Activated CD8-positive, alpha-beta memory T cell treated with anti-CD3 and anti-CD28 coated beads for 1 hour (primary cell): Measurements from ENCODE around the gene TANK.

Experiments used
- DNase-seq, 2 donors: peaks; one replicate each; pipeline ENCODE4 v3.0.0-alpha.2; 2020; ENCODE audit warnings: low read depth in 1 of 2; ENCODE audit errors: extremely low read depth in 1 of 2

Gene TANK

DNA sequence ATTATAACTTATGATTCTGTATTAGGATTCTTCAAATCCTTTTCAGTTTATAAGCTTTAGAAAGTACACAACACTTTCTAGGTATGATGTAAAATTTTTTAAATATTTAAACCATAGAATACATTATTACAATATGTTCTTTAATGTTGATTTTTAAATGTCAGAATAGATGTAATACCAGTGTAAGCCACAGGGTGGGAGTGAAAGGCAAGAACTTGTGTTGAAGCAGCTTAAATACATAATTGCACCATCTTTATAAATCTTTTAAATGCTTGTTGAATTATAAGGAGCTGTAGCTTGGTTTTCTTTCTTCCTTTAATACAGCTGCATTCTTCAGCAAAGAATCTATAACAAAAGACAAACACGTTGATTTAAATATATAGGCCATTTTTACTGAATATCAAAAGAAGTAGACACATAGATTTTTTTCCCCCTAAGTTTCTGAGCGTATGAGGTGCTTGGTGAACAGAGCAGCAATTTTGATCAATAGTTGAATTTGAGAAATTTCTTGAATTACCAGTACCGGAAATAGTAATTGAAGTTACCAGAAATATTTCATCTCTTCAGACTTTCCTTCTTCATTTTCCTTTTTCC lies 63.0 kb downstream of the TANK start:
- DNase-seq = no peak

DNA sequence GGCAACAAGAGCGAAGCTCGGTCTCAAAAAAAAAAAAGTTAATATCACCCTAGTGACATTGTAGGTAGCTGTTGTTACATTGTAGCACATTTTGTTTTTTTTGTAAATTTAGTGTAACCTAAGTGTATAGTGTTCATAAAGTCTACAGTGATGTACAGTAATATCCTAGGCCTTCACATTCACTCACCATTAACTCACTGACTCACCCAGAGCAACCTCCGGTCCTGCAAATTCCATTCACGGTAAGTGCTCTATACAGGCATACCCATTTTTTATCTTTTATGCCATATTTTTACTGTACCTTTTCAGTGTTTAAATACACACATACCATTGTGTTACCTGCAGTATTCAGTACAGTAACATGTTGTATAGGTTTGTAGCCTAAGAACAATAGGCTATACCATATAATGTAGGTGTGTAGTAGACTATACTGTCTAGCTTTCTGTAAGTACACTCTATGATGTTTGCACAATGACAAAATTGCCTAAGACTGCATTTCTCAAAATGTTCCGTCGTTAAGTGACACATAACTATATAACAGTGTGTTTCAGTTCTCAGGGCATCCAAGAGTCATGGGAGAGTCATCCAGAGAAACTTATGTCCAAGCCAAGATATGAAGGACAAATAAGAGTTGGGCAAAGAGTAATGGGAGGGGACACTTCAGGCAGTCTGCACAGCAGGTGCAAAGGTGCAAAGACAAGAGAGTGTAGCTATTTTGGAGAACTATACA lies 68.4 kb downstream of the TANK start:
- no peak for DNase-seq

DNA sequence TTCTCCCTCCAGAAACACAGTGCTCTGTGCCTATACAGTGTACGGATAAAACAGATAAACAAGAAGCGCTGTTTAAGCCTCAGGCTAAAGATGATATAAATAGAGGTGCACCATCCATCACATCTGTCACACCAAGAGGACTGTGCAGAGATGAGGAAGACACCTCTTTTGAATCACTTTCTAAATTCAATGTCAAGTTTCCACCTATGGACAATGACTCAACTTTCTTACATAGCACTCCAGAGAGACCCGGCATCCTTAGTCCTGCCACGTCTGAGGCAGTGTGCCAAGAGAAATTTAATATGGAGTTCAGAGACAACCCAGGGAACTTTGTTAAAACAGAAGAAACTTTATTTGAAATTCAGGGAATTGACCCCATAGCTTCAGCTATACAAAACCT lies 70.7 kb downstream of the TANK start:
- DNase-seq = no peak

DNA sequence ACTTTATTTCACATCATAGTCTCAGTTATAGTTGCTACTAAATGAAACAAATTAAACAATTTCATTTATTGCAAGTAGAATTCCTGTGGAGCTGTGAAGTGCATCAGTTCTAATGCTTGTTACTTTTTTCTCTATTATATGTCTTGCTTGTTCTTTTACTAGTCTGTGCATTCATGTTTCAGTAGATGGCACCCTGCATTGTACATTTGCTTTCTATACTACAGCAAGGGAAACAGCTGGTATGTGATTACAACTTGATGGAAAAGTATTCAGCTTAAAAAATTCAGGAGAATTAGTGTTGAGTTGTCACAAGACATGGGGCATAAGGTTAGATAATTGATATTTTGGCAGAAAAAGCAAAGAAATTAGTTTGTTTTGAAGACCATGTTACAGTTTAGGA lies 72.3 kb downstream of the TANK start:
- no peak for DNase-seq

DNA sequence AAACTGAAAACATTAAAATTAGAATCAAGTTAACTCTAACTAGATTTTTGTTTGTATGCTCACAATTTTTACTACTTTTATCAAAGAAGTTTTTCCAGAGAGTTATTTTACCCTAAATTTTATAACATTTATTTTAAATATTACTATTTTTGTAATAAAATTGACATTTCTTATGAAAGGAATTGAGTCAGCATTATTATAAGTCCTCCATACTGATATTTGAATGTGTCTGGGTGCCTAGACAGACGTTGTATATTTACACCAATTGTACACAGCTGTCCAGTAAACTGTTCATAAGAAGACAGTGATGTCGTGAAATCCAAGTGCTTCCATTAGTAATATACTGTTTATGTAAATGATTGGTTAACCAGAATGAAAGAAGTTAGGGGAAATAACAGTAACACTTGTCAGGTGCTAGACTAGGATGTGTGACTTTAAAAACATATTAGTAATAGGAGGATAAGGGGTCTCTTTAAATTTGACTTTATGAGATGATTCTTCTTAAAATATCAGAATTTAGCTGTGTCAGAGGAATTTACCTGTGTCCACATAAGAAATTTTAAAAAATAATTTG lies 73.7 kb downstream of the TANK start:
- no peak for DNase-seq

DNA sequence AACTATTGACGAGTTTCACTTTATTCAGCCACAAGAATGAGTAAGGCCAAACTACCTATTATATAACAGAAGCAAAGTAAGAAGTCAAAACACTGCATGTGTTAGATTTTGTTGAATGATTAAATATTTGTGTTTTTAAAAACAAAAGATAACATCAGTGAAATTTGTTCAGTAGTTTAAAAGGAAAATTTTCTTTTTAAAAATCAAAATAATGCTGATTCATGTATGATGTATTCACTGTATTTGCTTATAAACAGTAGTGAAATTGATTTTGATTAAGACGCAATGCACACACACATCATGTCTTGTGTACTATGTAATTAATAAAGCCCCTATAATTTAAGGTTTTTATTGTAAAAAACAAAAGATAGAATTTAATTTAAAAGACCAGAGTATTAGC lies 74.4 kb downstream of the TANK start:
- no peak for DNase-seq

DNA sequence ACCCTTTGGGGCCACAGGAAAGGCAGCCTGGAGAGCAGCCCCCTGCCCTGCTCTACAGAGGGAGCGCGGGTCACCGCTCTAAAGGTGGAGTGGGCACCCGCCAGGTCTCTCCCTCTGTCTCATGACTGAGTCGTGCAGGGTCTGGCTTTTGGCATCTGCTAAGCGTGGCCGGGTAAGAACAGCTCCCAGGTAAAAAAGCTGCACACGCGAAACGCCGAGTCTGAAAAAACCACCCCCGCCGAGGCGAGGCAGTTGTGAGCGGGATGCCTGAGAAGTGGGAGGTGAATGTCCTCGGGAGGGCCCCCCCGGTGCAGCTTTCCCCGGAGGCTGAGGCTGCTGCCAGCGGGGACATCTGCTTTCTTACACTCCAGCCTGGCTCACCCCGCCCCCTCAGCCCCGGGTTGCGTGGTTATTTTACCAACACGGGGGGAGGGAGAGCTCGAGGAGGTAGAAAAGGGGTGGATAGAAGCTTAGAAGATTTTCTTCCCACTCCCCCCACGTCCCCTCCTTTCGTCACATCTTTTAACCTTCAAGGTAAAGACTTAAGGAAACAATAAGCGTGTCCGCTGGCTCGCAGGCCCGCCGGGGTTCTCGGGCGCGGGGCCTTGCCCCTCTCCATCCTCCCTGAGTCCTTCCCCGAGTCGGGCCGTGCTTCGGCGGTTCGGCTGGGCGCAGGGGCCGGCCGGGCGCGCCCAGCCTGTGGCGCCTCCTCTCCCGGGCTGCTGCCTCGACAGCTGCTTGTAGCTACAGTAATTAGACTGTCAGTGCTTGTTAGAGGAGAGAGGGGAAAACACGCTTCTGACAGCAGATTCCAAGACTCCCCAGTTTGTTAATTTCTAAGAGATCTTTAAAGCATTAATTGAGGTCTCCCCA lies 77.4 kb downstream of the TANK start:
- no peak for DNase-seq

DNA sequence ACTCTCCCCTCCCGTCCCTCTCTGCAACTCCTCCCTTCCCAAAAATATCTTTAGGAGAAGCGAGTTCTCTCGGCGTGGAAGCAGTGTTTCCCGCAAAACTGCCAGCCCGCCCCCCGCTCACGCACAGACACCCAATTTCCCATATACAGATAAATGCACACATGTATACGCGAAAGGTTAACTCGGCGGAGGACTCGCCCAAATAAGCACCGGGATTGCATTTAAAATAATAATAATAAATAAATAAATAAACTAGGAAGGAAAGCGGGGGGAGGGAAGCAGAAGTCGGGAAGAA lies 78.0 kb downstream of the TANK start:
- no peak for DNase-seq

DNA sequence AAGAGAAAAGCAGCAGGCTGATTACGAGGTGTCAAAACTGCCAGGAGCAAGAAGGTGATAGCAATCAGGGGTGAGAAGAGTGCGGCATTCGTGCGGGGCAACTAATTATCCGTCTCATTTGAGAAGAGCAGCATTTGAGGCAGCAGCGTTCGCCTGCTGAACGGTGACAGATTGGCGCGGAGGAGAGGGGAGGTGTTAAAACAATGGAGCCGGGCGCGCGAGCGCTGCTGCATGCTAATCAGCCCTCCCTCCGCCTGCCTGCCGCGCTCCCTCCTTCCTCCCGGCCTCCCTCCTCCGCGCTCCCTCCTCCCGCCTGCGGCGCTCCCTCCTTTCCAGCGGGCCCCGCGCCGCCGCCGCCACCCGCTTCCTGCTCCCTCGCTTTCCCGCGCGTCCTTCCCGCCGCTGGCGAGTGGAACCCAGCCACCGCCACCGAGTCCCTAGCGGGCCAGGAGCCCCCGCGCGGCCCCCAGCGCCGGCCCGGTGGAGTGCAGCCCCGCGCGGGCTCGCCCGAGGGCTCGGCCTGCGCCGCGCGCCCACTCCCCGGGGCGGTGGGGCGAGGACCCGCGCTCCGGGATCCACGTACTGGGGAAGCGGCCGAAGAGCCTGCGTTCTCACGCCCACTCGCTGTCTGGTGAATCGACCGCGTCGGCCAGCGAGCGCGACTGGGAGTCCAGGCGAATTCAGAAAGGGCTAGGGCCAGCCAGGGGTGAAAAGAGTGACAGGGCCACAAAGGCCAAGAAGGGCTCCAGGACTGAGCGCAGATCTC lies 78.5 kb downstream of the TANK start:
- DNase-seq = peak in 1 of 2 donors; percentile 35

DNA sequence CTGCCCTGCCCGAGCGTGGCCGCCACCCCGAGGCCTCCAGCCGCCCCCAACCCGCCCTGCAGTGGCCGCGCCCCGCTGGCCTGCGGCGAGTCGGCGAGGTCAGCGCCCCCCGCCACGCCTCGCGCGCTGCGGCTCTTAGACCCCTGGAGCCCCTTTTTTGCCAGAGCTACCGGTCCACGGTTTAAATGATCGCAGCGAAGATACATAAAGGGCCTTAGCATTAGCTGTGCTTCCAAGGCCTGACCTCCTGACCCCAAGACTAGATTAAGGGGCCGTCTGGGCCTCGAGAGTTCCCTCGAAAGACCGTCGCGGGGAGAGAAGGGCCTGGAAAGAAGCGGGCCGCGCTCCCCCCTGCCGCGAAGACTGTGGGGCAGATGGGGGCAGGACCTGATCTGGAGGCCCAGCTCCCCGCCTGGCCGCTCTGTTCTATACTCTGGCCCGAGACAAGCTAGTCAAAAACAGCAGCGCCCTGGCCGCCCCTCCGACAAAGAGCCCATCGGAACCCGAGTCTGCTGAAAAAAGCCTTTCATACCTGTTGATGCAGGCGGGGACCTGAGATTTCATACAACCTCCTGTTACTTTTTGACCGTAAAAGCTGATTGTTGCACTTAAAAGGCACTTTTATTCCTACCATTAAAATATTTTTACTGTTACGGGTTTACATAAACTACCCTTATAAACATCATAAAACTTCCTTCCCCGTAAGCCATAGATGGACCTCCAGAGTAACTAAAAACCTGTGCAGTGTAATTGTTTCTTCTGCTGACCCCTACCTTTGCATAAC lies 79.3 kb downstream of the TANK start:
- DNase-seq = no peak

DNA sequence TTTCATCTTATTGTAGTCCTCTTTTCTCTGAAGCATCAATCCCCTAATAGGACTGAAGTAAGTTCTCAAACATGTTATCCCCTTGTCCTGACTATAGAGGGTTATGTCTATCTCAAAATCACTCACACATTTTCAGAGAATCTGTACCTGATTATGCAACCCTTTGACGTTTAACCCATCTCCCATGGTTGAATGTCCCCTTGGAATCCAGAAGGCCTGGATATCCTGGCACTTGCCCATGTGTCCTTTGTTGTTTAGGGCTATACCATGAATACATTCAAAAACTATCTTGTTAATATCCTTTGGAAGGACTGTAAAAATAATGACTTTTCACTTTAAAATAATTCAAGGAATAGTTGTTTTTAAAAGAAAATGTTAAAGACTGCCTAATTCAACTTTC lies 81.7 kb downstream of the TANK start:
- DNase-seq = no peak

DNA sequence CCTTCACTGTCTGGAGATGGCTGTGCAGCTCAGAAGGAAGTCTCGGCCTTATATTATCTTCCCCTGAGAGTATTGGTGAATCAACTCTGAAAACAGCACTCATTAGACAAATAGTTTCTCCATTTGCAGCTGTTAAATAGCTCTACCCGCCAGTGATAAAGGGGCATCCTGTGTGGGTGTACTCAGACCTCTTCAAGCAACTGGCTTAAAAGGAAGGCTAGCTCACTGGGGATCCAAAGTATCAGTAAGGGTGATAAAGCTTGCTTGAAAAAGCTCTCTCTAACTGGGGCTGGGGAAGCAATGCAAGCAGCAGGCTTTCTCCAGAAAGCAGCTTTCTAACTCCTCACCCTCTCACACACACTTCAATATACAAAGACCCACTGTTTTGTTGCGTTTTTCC lies 83.1 kb downstream of the TANK start:
- no peak for DNase-seq

DNA sequence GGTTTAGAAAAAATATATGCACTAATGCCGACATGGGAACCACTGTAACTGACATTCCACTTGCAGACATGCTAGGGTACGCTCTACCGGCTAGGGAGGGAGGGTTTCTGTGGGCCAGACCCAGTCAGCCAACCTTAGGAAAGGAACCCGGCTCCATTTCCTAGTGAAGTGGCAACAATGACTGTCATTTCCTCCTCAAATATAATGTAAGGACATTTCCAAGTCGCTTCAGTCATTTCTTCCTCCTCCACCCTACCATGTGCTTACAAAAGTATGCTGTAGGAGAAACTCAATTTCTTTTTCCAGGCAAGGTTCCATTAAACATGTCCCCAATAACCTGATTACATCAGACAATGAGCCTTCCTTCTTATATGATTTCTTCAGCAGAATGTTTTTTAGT lies 83.7 kb downstream of the TANK start:
- DNase-seq = no peak

DNA sequence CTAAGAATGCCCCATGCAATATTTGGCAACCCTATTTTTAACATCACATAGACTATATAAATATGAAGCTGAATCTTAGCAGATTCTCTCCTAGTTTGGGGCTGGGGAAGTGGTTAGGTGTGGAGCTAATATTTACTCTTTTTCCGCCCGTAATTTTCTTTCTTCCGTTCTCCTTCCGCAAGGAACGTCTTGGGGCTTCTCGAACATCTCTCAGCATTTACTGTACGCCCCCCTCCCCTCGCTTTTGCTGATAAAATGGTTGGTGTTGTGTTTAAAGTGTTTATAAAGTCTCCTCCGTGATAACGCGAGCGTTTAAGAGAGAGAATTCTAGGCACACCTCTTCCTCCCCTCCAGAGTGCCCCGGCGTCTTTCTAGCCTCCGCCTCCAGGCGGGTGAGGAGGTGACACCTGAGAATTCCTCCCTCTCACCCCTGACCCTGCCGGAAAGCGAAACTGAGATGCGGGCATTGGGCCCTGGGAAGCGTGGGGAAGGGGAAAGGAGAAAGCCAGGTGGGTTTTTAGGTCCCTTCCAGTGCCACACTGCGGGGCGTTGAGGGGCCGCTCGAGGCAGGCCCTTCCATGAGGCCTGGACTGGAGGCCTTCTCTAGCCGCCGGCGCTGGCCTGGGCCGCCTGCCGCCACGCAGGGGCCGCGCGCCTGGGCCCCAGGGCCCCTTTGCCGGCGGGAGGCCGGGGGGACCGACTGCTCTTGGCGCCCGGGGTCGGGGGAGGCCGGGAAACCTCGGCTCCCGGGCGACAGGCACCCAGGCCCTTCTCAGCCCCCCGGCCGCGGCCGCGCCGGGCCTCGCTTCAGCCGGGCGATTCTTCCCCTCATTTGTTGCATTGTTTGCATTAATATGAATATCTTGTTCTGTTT lies 84.4 kb downstream of the TANK start:
- peak in 1 of 2 donors; percentile 29 for DNase-seq

DNA sequence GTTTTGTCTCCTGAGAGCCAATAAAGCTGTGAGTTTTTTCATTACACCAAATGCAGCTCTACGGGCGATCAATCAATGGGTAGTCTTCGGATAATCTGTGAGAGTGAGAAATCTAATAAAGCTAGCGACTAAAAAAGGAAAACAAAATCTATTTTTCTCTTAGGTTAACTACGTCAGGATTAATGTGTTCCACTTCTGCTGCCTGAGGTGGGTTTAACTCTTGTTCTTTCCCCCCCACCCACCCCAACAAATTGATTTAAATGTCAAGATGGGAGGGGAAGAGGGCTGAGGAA lies 85.0 kb downstream of the TANK start:
- DNase-seq = no peak

DNA sequence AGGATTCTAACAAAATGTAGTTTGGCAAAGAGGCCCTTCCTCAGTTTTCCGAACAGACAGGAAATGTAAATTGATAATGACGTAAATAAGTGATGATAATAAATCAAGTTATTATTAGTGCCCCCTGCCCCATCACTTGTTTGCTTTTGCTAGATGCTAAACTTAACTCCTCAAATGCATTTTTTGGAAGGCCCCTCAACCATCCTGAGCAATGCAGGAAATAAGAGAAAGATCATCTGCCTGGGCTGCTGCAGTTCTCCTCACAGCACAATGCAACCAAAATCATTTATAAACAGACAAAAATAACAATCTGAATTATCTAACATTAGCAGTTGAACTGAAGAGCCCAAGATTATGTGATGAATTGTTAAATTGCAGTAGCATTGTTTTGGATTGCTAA lies 85.4 kb downstream of the TANK start:
- no peak for DNase-seq

DNA sequence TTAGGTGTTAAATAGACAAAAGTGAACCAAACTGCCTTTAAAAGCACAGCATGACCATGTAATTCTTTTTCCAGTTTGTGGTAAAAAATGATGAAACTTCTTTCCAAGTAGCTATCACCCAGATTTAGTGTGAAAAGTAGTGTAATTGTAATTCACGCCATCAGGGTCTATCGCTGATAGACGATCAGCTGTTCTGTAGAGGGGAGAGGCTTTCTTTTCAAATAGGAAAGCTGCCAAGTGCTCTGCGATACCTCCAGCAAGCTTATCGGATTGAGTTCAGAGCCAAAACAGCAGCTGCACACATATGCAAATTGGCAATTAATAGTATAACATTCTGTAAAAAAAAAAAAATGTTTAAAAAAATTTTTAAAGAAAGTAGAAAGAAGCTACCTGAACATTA lies 86.1 kb downstream of the TANK start:
- DNase-seq = no peak

DNA sequence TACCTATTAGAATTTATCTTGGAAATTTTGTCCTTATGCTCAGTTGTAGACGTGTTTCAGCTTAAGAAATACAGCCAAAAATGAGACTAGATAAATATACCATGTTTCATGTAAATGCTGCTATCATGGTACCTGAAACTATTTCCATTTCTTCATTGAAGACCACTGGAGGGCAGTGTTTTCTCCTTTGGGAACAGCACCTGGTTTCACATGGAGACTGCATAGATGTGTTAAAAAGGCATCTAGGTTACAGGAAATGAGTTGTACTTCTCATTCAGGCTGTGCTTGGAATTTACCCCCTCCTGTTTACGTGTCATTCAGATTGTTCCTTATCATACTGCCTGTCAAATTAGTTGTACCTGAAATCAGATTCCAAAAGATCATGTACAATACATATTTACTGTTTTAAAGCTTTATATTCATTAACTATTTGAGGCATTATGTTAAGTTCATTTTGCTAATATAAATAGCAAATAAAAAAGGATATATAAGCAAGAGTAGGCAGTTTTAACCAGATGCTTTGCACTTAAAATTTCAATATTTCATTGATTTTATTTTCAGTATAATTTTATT lies 90.7 kb downstream of the TANK start:
- DNase-seq = no peak
